Choroid plexus epithelial cell (primary cell): ENCODE data around the gene RGS12.

Experiments used
- DNase-seq: peaks from one replicate; pipeline ENCODE4 v3.0.0-alpha.2; 2010; ENCODE audit warnings: low read depth
- H3K4me3 ChIP-seq: 2 replicates; pipeline ENCODE4 v1.5.1; 2011; ENCODE audit warnings: low read depth, mild to moderate bottlenecking, control low read depth, low read length, moderate library complexity
- CTCF ChIP-seq: conservative IDR thresholded peaks from 2 replicates; pipeline ENCODE4 v1.5.1; 2011; ENCODE audit warnings: low read depth, mild to moderate bottlenecking, control low read depth, inconsistent platforms, low read length, moderate library complexity

Gene RGS12

GRCh38 chr4:3269991-3270611 lies 22.7 kb upstream of the RGS12 start:
- no peak for DNase-seq
- no peak overlapping the region for H3K4me3 ChIP-seq
- TF ChIP-seq CTCF, result no peak

- no peak overlapping the region for H3K4me3 ChIP-seq
- no peak for DNase-seq
- TF ChIP-seq CTCF, result no peak
Observed at GRCh38 chr4:3271131-3271530, 21.7 kb upstream of the RGS12 start.

GRCh38 chr4:3276986-3277385 lies 15.8 kb upstream of the RGS12 start:
- H3K4me3 ChIP-seq, result no peak overlapping the region
- TF ChIP-seq CTCF, result no peak
- DNase-seq, result peak; percentile 22

- H3K4me3 ChIP-seq, result no peak overlapping the region
- no peak for TF ChIP-seq CTCF
Observed at GRCh38 chr4:3280466-3280865, 12.4 kb upstream of the RGS12 start.

GRCh38 chr4:3283483-3283882 lies 9.3 kb upstream of the RGS12 start:
- TF ChIP-seq CTCF, result no peak
- no peak for DNase-seq
- no peak overlapping the region for H3K4me3 ChIP-seq

More at GRCh38 chr4:3280466-3280865, 12.4 kb upstream of the RGS12 start:
- DNase-seq, result no peak

GRCh38 chr4:3283916-3284315 lies 8.9 kb upstream of the RGS12 start:
- no peak for DNase-seq
- H3K4me3 ChIP-seq, result no peak overlapping the region
- no peak for TF ChIP-seq CTCF

- no peak for DNase-seq
- no peak overlapping the region for H3K4me3 ChIP-seq
- no peak for TF ChIP-seq CTCF
Observed at GRCh38 chr4:3284734-3285557, 7.9 kb upstream of the RGS12 start.
